Uterus (tissue), 2 donors: ENCODE data around the gene IRAK1BP1.

Source experiments
- POLR2A ChIP-seq, 2 donors: fragments of 450-650 bp; IDR thresholded peaks; one replicate each; pipeline ENCODE4 v1.6.1; 2016; ENCODE audit warnings: antibody characterized with exemption in 2 of 2, mild to moderate bottlenecking in 1 of 2, moderate library complexity in 1 of 2
- TF ChIP-seq, protein P1 (sequence below), 4 experiments: fragments of 200-600 bp in 2 of 4; fragments of 450-650 bp in 2 of 4; sonication (generic) in 2 of 4; IDR thresholded peaks; one replicate each; pipeline ENCODE4 v1.5.1; 2016 to 2019; ENCODE audit warnings: antibody characterized with exemption in 4 of 4, mild to moderate bottlenecking in 2 of 4, moderate library complexity in 1 of 4

GRCh38 chr6:78836598-78836997 is 30.8 kb upstream of the IRAK1BP1 start:
- TF ChIP-seq POLR2A (IDR thresholded peaks at IDR 0.05) = no peak
- TF ChIP-seq, protein P1, sequence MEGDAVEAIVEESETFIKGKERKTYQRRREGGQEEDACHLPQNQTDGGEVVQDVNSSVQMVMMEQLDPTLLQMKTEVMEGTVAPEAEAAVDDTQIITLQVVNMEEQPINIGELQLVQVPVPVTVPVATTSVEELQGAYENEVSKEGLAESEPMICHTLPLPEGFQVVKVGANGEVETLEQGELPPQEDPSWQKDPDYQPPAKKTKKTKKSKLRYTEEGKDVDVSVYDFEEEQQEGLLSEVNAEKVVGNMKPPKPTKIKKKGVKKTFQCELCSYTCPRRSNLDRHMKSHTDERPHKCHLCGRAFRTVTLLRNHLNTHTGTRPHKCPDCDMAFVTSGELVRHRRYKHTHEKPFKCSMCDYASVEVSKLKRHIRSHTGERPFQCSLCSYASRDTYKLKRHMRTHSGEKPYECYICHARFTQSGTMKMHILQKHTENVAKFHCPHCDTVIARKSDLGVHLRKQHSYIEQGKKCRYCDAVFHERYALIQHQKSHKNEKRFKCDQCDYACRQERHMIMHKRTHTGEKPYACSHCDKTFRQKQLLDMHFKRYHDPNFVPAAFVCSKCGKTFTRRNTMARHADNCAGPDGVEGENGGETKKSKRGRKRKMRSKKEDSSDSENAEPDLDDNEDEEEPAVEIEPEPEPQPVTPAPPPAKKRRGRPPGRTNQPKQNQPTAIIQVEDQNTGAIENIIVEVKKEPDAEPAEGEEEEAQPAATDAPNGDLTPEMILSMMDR (IDR thresholded peaks at IDR 0.05) = no peak
